Hematopoietic multipotent progenitor cell treated with erythropoietin and hydrocortisone succinate and interleukin-3 and kit ligand, for 15 days (in vitro differentiated cells): ENCODE measurements around the gene USF1.
"Not testable (repeated sequence)": the region's sequence is repeated elsewhere in the genome, so short reads cannot be mapped to it uniquely, and the experiment has no call there.

Experiments used
- DNase-seq: peaks from one replicate; pipeline ENCODE4 v3.0.0-alpha.2; 2015; ENCODE audit warnings: low spot score

USF1 gene

GRCh38 chr1:161079436-161080110, 33.8 kb upstream of the USF1 start:
- no peak for DNase-seq

GRCh38 chr1:161077426-161077825, 31.6 kb upstream of the USF1 start:
- no peak for DNase-seq

DNA sequence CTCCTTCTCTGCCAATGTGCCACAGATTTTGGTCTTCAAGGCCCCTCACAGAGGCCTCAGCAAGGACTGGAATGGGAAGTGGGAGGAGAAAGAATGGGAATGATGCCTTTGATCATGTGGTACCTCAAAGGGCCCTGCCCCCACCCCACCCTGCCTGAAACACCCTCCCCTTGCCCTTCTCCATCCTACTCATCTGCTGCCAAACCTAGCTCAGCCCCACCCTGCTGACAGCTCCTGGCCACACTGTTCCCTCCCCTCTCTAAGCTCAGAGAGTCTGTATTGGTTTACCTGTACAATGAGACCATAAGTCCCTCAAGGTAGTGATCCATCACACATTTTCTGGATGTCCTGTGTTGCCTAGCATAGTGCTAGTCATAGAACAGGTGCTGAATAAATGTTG, 30.6 kb upstream of the USF1 start:
- no peak for DNase-seq

DNA sequence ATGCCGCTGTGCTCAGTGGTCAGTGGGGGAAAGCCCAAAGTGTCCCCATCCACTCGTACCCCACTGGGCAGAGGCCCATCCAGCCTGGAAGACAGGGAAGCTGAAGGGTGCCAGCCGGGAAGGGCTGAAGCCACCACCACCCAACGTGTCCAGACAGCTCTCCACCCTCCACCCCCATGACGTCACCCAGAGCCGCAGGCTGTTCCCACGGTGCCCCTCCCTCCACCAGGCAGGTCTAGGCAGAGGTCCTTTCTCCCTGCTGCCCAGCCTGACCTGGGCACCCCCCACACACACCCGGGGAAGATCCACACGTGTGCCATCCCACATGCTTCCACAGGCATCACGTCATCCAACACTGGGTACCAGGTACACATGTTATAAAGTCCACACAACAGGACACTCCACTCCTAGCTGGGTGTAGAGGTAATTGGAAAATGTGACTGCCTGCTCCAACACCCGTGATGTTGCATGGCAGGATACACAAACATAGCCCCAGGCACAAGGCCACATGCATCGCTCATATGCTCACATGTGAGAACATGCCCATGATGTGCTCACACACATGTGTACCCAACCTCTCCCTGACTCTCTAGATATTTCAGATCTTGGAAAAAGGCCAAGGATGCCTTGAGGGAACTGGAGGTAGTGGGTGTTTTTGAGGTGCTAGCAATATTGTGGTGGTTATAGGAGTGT, 29.0 kb upstream of the USF1 start:
- DNase-seq, result no peak

GRCh38 chr1:161073474-161074121, 27.8 kb upstream of the USF1 start:
- DNase-seq, result no peak

DNA sequence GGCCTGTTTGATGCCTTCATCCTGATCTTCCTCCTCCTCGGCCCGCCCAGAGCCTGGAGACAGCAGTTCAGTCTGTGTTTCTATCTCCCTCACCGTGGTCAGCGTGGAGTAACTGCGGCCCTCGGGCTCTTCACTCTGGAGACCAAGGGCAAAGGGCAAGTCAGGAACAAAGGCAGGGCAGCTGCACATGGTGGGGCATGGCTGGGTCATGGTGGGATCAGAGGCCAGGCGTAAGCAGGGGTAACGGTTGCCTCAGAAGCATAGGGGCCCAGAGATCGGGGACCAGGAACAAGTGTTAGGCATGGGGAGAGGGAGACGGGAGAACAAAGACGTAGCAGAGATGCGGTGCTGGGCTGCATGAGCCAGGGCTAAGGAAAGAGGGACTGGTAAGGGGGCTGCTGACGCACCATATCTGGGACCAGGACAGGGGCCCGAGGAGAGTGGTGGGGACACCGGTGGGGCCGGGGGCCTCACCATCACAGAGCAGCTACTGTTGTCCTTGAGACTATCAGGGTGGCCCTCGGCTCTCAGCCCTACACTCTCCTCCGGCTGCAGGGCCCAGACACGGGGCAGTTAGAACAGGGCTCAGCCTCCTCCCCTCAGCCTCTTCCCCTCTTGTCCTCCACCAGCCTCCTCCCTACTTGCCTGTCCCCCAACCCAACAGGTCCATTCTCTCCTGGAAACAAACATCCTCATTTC, 27.1 kb upstream of the USF1 start:
- DNase-seq, result no peak

GRCh38 chr1:161071886-161072371, 26.2 kb upstream of the USF1 start:
- peak; percentile 45 for DNase-seq

DNA sequence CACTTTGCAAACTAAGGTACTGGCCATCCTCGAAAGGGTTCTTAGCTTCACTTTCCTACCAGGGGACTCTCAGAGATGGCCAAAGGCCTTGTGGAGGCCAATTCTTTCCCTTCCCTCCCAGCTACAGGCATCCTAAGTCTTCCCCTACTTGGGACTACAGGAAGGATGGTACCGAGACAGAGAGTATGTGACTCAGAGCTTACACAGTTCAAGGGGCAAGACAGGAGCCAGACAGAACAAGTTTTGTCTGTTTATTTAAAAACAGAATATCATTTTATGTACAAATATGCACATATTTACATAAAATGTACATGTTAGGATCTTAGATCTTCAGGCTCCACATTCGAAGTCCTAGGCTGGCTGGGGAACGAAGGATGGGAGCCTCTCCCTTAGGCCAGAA, 25.0 kb upstream of the USF1 start:
- no peak for DNase-seq

GRCh38 chr1:161069731-161070270, 24.0 kb upstream of the USF1 start, which contains the start of gene ARHGAP30:
ARHGAP30 (minus strand) TSS chr1:161069891; CDS start chr1:161069624, 267 bp downstream.
- no peak for DNase-seq

GRCh38 chr1:161069241-161069640, 23.5 kb upstream of the USF1 start:
- DNase-seq, result no peak

DNA sequence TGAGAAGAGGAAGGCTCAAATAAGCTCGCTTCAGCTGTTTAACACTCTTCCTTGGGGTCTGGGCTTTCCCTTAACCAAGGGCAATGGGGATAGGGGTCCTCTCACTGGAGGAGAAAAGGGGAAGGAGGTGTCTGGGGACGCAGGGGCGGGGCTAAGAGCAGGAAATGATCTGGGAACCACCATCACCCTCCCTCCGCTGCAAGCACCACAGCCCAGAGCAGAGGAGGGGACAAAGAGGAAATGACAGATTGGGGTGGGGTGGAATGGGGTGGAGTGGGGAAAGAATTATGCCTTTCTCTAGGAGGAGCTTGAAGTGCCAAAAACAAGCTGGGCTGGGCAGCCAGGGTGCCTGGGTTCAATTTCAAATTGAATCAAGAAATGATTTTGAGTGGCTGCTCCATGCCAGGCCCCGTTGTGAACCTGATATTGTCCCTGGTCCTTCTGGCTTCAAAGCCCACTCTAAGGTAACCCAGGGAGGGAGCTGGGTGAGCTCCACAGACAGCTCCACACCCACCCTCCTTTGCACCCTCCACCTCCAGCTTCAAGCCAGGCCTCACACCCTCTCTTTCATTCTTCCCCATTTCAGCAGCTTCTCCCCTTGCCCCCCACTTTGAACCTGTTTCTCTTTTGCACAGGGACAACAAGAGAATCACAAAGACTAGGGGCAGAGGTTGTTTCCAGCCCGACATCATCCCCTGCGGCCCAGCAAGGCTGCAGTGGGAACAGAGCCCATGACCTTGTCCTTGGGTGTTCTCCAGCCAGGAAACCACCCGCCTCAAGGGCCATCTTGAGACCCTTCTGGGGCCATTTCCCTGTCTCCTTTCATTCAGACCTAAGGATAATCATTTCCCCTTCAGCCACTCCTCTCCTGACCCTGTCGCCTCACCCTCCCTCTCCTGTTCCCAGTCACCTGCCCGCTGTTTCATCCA, 22.8 kb upstream of the USF1 start:
- DNase-seq, result no peak

- no peak for DNase-seq
These were observed 20.9 kb upstream of the USF1 start for GRCh38 chr1:161066694-161067093.

DNA sequence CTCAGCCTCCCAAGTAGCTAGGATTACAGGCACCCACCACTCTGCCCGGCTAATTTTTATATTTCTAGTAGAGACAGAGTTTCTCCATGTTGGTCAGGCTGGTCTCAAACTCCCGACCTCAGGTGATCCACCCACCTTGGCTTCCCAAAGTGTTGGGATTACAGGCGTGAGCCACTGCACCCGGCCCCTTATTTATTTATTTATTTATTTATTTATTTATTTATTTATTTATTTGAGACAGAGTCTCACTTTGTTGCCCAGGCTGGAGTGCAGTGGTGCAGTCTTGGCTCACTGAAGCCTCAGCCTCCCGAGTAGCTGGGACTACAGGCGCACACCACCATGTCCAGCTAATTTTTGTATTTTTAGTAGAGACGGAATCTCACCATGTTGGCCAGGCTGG, 19.9 kb upstream of the USF1 start:
- DNase-seq, result not testable (repeated sequence)

DNA sequence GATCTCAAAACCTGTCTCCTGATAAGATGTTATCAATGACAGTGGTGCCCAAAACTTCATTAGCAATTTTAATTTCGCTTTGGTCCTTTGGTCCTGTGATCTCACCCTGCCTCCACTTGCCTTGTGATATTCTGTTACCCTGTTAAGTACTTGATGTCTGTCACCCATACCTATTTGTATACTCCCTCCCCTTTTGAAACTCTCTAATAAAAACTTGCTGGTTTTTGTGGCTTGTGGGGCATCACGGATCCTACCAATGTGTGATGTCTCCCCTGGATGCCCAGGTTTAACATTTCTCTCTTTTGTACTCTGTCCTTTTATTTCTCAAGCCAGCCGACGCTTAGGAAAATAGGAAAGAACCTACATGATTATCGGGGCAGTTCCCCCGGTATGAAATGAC, 18.2 kb upstream of the USF1 start:
- DNase-seq, result not testable (repeated sequence)

DNA sequence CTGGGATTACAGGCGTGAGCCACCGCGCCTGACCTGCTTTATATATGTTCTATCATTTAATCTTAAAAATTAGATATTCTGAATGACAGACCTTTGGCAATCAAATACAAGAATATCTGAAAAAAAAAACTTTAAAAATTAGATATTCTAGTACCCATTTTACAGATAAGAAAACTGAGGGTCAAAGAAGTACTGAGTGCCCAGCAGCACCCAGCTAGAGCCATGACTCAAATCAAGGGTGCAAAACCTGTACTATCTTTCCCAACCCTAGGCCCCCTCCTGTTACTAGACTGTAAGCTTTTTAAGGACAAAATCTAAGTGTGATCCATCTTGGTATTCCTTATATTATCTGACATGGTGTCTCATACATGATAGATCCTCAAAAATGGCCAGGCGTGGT, 15.6 kb upstream of the USF1 start:
- no peak for DNase-seq

DNA sequence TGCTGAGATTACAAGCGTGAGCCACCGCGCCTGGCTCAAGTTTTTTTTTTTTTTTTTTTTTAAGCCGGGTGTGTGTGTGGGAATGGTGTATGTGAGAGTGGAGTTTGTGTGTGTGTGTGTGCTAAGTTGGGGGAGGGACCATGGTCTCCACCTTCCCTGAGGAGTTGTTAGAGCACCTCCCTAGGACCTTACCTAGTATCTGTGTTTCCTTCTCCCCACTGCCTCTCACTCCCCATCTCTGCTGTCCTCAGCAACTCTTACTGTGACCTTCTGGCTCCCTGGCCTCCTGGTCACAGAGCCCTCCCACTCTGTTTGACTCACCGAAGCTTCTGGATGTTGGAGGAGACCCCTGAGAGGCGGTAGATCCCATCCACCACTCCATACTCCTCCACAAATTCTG, 13.5 kb upstream of the USF1 start:
- no peak for DNase-seq

- DNase-seq, result no peak
These were observed 9.0 kb upstream of the USF1 start for GRCh38 chr1:161054805-161055204.

- DNase-seq, result no peak
These were observed 8.5 kb upstream of the USF1 start for GRCh38 chr1:161054232-161054631.

- no peak for DNase-seq
These were observed 7.1 kb upstream of the USF1 start for GRCh38 chr1:161052899-161053298.

GRCh38 chr1:161051219-161051618, 5.4 kb upstream of the USF1 start:
- DNase-seq, result no peak
